Neural cell (in vitro differentiated cells): ENCODE measurements around the gene RBP5.

Experiments
- MXI1 ChIP-seq: fragments of 450-650 bp; conservative IDR thresholded peaks from 2 replicates; pipeline ENCODE4 v1.6.1; 2014; ENCODE audit warnings: antibody characterized with exemption, mild to moderate bottlenecking; ENCODE audit not compliant: poor library complexity, severe bottlenecking
- POLR2AphosphoS5 ChIP-seq: IDR thresholded peaks from 2 replicates; pipeline ENCODE4 v1.6.1; 2012
- TF ChIP-seq, protein P1 (sequence below): fragments of 450-650 bp; IDR thresholded peaks from 2 replicates; pipeline ENCODE4 v1.5.1; 2014; ENCODE audit warnings: antibody characterized with exemption, mild to moderate bottlenecking, moderate library complexity; ENCODE audit not compliant: poor library complexity, severe bottlenecking

DNA sequence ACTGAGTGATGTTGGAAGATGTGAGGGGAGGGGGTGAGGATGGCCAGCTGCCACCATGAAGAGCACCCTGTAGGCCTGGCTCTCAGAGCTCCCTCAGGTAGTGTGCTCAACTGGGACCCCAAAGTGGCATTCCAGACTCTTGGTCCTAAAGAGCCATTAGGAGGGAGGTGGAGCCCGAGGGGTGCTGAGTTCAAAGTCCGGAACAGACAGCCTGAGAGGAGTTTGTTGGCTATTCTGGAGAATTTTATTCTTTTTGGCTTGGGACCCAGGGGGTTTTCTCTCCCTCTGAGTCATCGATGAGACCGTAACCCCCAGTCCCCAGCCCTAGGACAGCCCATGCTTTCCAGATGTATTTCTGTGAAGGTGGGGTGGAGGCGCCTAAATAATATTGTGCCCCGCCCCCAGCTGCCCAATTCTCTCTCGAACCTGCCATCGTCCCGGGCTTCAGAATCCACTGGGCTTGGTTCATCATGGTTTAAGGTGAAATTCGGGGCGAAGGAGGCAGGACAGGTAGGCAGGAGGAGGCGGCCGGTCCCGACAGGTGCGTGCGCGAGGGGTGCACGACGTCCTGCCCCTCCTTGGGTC, 690 bp upstream of the RBP5 start:
- TF ChIP-seq, protein P1, sequence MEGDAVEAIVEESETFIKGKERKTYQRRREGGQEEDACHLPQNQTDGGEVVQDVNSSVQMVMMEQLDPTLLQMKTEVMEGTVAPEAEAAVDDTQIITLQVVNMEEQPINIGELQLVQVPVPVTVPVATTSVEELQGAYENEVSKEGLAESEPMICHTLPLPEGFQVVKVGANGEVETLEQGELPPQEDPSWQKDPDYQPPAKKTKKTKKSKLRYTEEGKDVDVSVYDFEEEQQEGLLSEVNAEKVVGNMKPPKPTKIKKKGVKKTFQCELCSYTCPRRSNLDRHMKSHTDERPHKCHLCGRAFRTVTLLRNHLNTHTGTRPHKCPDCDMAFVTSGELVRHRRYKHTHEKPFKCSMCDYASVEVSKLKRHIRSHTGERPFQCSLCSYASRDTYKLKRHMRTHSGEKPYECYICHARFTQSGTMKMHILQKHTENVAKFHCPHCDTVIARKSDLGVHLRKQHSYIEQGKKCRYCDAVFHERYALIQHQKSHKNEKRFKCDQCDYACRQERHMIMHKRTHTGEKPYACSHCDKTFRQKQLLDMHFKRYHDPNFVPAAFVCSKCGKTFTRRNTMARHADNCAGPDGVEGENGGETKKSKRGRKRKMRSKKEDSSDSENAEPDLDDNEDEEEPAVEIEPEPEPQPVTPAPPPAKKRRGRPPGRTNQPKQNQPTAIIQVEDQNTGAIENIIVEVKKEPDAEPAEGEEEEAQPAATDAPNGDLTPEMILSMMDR, result no peak
- TF ChIP-seq MXI1, result peak; percentile 9
- no peak for TF ChIP-seq POLR2AphosphoS5
